ENCODE results near the gene CHRNB4. TPM values are rescaled to one million over a fixed set of nuclear protein-coding genes. Genes with fewer than 3 reads are reported as not detected.

CHRNB4 gene
- total RNA-seq, 1 donor from 2014 or later: 3.9 TPM

- Mint-ChIP-seq H3K4me1 (no peaks in the 10 kb centered on the region), H3K27ac (ENCODE audit: unreplicated experiment) (no peak overlapping the region), H3K4me3 (no peak overlapping the region), H3K36me3 (ENCODE audit: low read depth) (no peaks in the 10 kb centered on the region), H3K27me3 (ENCODE audit: low read depth) (peaks cover 13% of the 10 kb centered on the region), H3K9me3 (no peaks in the 10 kb centered on the region)
- TF ChIP-seq CTCF (conservative IDR thresholded peaks at IDR 0.05): no peak
- no peak for DNase-seq (ENCODE audit: low read depth, low spot score)
Measured at GRCh38 chr15:78651930-78652615, 11.1 kb upstream of the CHRNB4 start.

GRCh38 chr15:78651007-78651406, 10.0 kb upstream of the CHRNB4 start:
- Mint-ChIP-seq H3K27me3 (ENCODE audit: low read depth) (peaks cover 9% of the 10 kb centered on the region), H3K36me3 (ENCODE audit: low read depth) (no peaks in the 10 kb centered on the region), H3K4me1 (no peaks in the 10 kb centered on the region), H3K4me3 (no peak overlapping the region), H3K27ac (ENCODE audit: unreplicated experiment) (no peak overlapping the region), H3K9me3 (no peaks in the 10 kb centered on the region)
- no peak for TF ChIP-seq CTCF (conservative IDR thresholded peaks at IDR 0.05)
- DNase-seq (ENCODE audit: low read depth, low spot score): no peak

GRCh38 chr15:78650022-78650421, 9.0 kb upstream of the CHRNB4 start:
- no peak for TF ChIP-seq CTCF (conservative IDR thresholded peaks at IDR 0.05)
- DNase-seq (ENCODE audit: low read depth, low spot score): no peak
- Mint-ChIP-seq H3K9me3 (no peaks in the 10 kb centered on the region), H3K27ac (ENCODE audit: unreplicated experiment) (no peak overlapping the region), H3K36me3 (ENCODE audit: low read depth) (no peaks in the 10 kb centered on the region), H3K27me3 (ENCODE audit: low read depth) (peaks cover 8% of the 10 kb centered on the region), H3K4me1 (no peaks in the 10 kb centered on the region), H3K4me3 (no peak overlapping the region)

GRCh38 chr15:78645009-78645408, 4.0 kb upstream of the CHRNB4 start:
- H3K27ac Mint-ChIP-seq (ENCODE audit: unreplicated experiment): no peak overlapping the region
- no peaks in the 10 kb centered on the region for H3K36me3 Mint-ChIP-seq (ENCODE audit: low read depth)
- peak overlapping the region; percentile 17 for H3K4me3 Mint-ChIP-seq
- no peak for TF ChIP-seq CTCF (conservative IDR thresholded peaks at IDR 0.05)
- no peak for DNase-seq (ENCODE audit: low read depth, low spot score)
- peaks cover 19% of the 10 kb centered on the region for H3K27me3 Mint-ChIP-seq (ENCODE audit: low read depth)
- no peaks in the 10 kb centered on the region for H3K9me3 Mint-ChIP-seq
- peaks cover 5% of the 10 kb centered on the region for H3K4me1 Mint-ChIP-seq

- Mint-ChIP-seq H3K27me3 (ENCODE audit: low read depth) (peaks cover 28% of the 10 kb centered on the region), H3K4me3 (peak overlapping the region; percentile 1), H3K9me3 (no peaks in the 10 kb centered on the region), H3K27ac (ENCODE audit: unreplicated experiment) (no peak overlapping the region), H3K36me3 (ENCODE audit: low read depth) (no peaks in the 10 kb centered on the region), H3K4me1 (peaks cover 10% of the 10 kb centered on the region)
- no peak for TF ChIP-seq CTCF (conservative IDR thresholded peaks at IDR 0.05)
- DNase-seq (ENCODE audit: low read depth, low spot score): no peak
Measured at GRCh38 chr15:78642331-78642730, 1.3 kb upstream of the CHRNB4 start.

Data from neural crest cell (in vitro differentiated cells).